Transverse colon (tissue), 4 donors: ENCODE measurements around the gene WDR18.

ENCODE experiments used
- CTCF ChIP-seq, 5 experiments: fragments of 200-600 bp in 3 of 5; fragments of 450-650 bp in 2 of 5; sonication (generic) in 3 of 5; IDR thresholded peaks; 1 replicate in 2 of 5; 2 replicates in 3 of 5; pipeline ENCODE4 v1.5.1; 2016 to 2017; ENCODE audit warnings: antibody characterized with exemption in 5 of 5, inconsistent platforms in 3 of 5, mild to moderate bottlenecking in 2 of 5, moderate library complexity in 1 of 5
- EP300 ChIP-seq: sonication (generic); formaldehyde crosslinking; IDR thresholded peaks from one replicate; pipeline ENCODE4 v1.6.1; 2017; ENCODE audit warnings: antibody characterized with exemption, low read depth
- POLR2A ChIP-seq: fragments of 450-650 bp; IDR thresholded peaks from one replicate; pipeline ENCODE4 v1.6.1; 2016; ENCODE audit warnings: antibody characterized with exemption, mild to moderate bottlenecking, moderate library complexity
- POLR2AphosphoS5 ChIP-seq, 3 donors: sonication (generic); formaldehyde crosslinking; IDR thresholded peaks; one replicate each; pipeline ENCODE4 v1.6.1; 2016; ENCODE audit warnings: antibody characterized with exemption in 3 of 3

- TF ChIP-seq CTCF (IDR thresholded peaks at IDR 0.05), result no peak
- TF ChIP-seq POLR2A, result no peak
- no peak for TF ChIP-seq POLR2AphosphoS5 (IDR thresholded peaks at IDR 0.05)
- TF ChIP-seq EP300, result no peak
Measured at GRCh38 chr19:972281-972680, 11.9 kb upstream of the WDR18 start.
